OCI-LY3 (cell line): ENCODE data around the gene LMNTD2.
A peak's percentile ranks its signal among the peaks of the same experiment; 100 is the strongest.

Experiments used
- H2AFZ ChIP-seq: fragments of 200-600, 300-600 bp; shearing (Covaris generic); 2 replicates; pipeline ENCODE4 v1.6.0; 2014; ENCODE audit warnings: antibody characterized with exemption, low read depth, low read length
- H3K27ac ChIP-seq: fragments of 200-600, 300-600 bp; sonication (generic); 2 replicates; pipeline ENCODE4 v1.5.1; 2014; ENCODE audit warnings: mild to moderate bottlenecking, low read length, moderate library complexity, mixed read lengths
- H3K27me3 ChIP-seq: fragments of 200-600, 300-600 bp; sonication (generic); 2 replicates; pipeline ENCODE4 v1.6.1; 2014; ENCODE audit warnings: low read depth, low read length, mixed read lengths
- H3K36me3 ChIP-seq: fragments of 200-600, 300-600 bp; sonication (generic); replicated peaks from 2 replicates; pipeline ENCODE3; 2014; ENCODE audit warnings: low read depth, low read length, mixed read lengths
- H3K4me1 ChIP-seq: fragments of 300-600, 200-600 bp; sonication (generic); 2 replicates; pipeline ENCODE4 v1.6.1; 2014; ENCODE audit warnings: low read length, mixed read lengths
- H3K4me2 ChIP-seq: fragments of 200-600, 300-600 bp; sonication (generic); 2 replicates; pipeline ENCODE4 v1.6.1; 2014; ENCODE audit warnings: low read length, mixed read lengths
- H3K4me3 ChIP-seq: fragments of 300-600, 200-600 bp; sonication (generic); 2 replicates; pipeline ENCODE4 v1.5.1; 2014; ENCODE audit warnings: antibody characterized with exemption, mild to moderate bottlenecking, low read length, moderate library complexity
- H3K79me2 ChIP-seq: fragments of 300-600, 200-600 bp; shearing (Covaris generic); 2 replicates; pipeline ENCODE4 v1.6.1; 2014; ENCODE audit warnings: mild to moderate bottlenecking, low read length, mixed read lengths
- H3K9ac ChIP-seq: fragments of 300-600, 200-600 bp; shearing (Covaris generic); 2 replicates; pipeline ENCODE4 v1.6.0; 2014; ENCODE audit warnings: mild to moderate bottlenecking, low read length, moderate library complexity
- H3K9me3 ChIP-seq: fragments of 200-600, 300-600 bp; shearing (Covaris generic); 2 replicates; pipeline ENCODE4 v1.6.1; 2014; ENCODE audit warnings: low read length, mixed read lengths; ENCODE audit not compliant: insufficient read depth
- H4K20me1 ChIP-seq: fragments of 200-600, 300-600 bp; sonication (generic); 2 replicates; pipeline ENCODE4 v1.6.1; 2016; ENCODE audit warnings: low read length, mixed read lengths; ENCODE audit not compliant: insufficient read depth
- CTCF ChIP-seq: fragments of 200-600, 300-600 bp; sonication (generic); IDR thresholded peaks from 2 replicates; pipeline ENCODE4 v1.5.1; 2014; ENCODE audit warnings: antibody characterized with exemption, low read length, low read depth
- EZH2phosphoT487 ChIP-seq: fragments of 200-600 bp; shearing (Covaris generic); IDR thresholded peaks from 2 replicates; pipeline ENCODE4 v1.6.1; 2018; ENCODE audit warnings: antibody characterized with exemption, mixed run types, low read depth

Gene LMNTD2

GRCh38 chr11:550021-550745 lies 10.4 kb downstream of the LMNTD2 start:
- Histone ChIP-seq H3K4me1 (0 out of 2 replicates have a peak, but pooled peaks cover 6% of the 10 kb centered on the region), H3K27ac (no peak overlapping the region), H3K4me2 (no peak overlapping the region), H2AFZ (no peak overlapping the region), H3K36me3 (no peaks in the 10 kb centered on the region), H3K79me2 (no peaks in the 10 kb centered on the region), H3K27me3 (no peaks in the 10 kb centered on the region), H3K9me3 (no peaks in the 10 kb centered on the region), H3K4me3 (no peak overlapping the region), H4K20me1 (no peaks in the 10 kb centered on the region), H3K9ac (no peak overlapping the region)
- TF ChIP-seq EZH2phosphoT487 (no peak), CTCF (no peak)

- no peak overlapping the region for H3K4me3 ChIP-seq
- TF ChIP-seq EZH2phosphoT487 (no peak), CTCF (no peak)
- H3K4me1 ChIP-seq: no peaks in the 10 kb centered on the region
- peak overlapping the region; percentile 20 for H3K4me2 ChIP-seq
- H3K27ac ChIP-seq: no peak overlapping the region
- no peaks in the 10 kb centered on the region for H3K27me3 ChIP-seq
- H2AFZ ChIP-seq: no peak overlapping the region
- H3K9ac ChIP-seq: no peak overlapping the region
- H3K79me2 ChIP-seq: no peaks in the 10 kb centered on the region
- no peaks in the 10 kb centered on the region for H4K20me1 ChIP-seq
- H3K36me3 ChIP-seq: no peaks in the 10 kb centered on the region
- H3K9me3 ChIP-seq: no peaks in the 10 kb centered on the region
These were observed 11.6 kb downstream of the LMNTD2 start for GRCh38 chr11:548700-549603.

GRCh38 chr11:545171-545570 lies 15.4 kb downstream of the LMNTD2 start:
- Histone ChIP-seq H3K27ac (no peak overlapping the region), H3K4me3 (no peak overlapping the region), H3K27me3 (no peaks in the 10 kb centered on the region), H2AFZ (no peak overlapping the region), H4K20me1 (no peaks in the 10 kb centered on the region), H3K79me2 (no peaks in the 10 kb centered on the region), H3K4me2 (no peak overlapping the region), H3K9me3 (no peaks in the 10 kb centered on the region), H3K36me3 (no peaks in the 10 kb centered on the region), H3K9ac (no peak overlapping the region), H3K4me1 (no peaks in the 10 kb centered on the region)
- TF ChIP-seq EZH2phosphoT487 (no peak), CTCF (no peak)

GRCh38 chr11:544817-545166 lies 15.7 kb downstream of the LMNTD2 start:
- Histone ChIP-seq H3K4me3 (no peak overlapping the region), H3K27ac (no peak overlapping the region), H3K4me2 (no peak overlapping the region), H3K9ac (no peak overlapping the region), H3K9me3 (no peaks in the 10 kb centered on the region), H4K20me1 (no peaks in the 10 kb centered on the region), H2AFZ (no peak overlapping the region), H3K36me3 (no peaks in the 10 kb centered on the region), H3K27me3 (no peaks in the 10 kb centered on the region), H3K4me1 (no peaks in the 10 kb centered on the region), H3K79me2 (no peaks in the 10 kb centered on the region)
- TF ChIP-seq EZH2phosphoT487 (no peak), CTCF (no peak)
